GM19193 (cell line): ENCODE results near the gene APOC3.

Experiments used
- POLR2A ChIP-seq: IDR thresholded peaks from 4 replicates; pipeline ENCODE4 v1.6.1; 2011; ENCODE audit not compliant: insufficient read depth, insufficient read length; ENCODE audit errors: extremely low read depth

The APOC3 gene

DNA sequence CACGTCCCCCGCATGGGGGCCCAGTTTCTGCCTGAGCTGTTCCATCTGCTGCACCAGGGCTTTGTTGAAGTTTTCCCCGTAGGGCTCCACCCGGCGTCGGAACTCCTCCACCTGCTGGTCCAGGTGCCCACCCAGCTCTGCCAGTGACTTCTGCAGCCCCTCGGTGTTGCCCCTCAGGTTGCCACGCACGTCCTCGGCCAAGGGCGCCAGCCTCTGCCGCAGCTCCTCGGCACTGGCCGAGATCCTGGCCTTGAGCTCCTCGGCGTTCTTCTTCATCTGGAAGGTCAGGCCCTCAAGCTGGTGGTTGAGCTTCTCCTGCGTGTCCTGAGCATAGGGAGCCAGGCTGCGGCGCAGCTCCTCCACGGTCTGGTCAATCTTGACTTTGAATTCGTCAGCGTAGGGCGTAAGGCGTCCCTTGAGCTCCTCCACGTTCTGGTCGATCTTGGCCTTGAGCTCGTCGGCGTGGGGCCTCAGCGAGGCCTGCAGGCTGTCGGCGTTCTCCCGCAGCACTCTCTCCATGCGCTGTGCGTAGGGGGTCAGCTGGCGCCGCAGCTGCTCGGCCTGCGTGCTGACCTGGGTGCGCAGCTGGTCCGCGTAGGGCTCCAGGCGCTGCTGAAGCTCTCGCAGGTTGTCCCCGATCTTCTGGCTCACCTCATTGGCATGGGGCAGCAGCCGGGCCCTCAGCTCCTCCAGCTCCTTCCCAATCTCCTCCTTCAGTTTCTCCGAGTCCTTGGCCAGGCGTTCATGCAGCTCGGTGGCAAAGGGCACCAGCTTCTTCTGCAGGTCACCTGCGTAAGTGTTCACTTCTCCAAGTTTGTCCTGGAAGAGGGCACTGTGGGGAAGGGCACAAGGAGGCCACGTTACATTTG is 8.4 kb upstream of the APOC3 start:
- TF ChIP-seq POLR2A: no peak

DNA sequence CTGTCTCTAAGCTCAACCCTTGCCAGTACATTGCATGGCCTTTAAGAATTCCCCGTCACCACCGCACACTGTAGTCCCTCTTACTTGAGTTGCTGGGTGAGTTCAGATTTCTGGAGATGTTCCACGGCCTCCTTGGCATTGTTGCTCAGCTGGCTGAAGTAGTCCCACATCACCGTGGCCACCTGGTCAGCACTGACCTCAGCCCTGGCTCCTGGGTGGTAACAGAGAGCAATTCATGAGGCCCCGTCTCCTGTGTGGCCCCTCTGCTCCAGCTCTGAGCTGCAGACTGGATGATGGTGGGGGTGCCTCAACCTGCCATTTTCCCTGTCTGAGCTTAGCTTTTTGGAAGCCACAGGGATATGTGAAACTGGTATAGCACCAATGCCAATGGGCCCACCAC is 7.1 kb upstream of the APOC3 start:
- TF ChIP-seq POLR2A: no peak

DNA sequence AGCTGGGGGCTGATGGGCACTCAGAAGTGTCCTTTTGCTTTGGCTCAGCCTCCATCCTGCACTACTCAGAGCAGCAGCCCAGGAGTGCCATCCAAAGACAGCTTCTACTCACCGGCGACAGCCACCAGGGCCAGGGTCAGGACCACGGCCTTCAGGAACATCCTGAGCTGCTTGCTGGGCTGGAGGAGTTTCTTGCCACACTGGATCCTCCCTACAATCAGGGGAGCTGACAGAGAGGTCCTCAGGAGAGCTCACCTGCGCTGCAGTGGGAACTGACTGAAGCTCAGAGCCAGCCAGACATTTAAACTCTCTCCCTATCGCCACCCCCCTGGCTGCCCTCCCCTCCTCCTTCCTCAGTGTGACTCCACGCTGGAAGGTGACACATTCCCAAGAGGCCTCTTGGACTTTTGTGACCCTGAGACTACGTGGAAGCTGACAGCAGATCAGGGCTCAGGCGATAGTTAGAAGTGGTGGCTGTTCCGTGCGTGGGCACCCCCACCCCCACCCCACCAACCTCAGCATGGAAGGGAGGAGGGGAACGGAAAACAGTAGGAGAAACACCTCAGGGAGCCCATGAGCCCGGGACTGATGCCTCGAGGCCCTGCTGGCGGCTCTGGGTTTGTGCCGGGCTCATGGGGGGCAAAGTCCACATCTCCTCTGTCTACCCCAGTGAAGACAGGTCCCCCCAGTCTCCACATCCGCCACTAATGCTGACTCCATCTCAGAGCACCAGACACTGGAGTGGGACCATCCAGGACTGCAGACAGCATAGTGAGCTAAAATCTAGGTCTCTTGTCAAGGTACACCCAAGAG is 6.5 kb upstream of the APOC3 start, which contains the start of gene APOA4:
TSS of gene APOA4 (minus strand) at position 274 of the 813 bp plus-strand sequence. CDS start at position 161, 113 bp downstream.
- no peak for TF ChIP-seq POLR2A

DNA sequence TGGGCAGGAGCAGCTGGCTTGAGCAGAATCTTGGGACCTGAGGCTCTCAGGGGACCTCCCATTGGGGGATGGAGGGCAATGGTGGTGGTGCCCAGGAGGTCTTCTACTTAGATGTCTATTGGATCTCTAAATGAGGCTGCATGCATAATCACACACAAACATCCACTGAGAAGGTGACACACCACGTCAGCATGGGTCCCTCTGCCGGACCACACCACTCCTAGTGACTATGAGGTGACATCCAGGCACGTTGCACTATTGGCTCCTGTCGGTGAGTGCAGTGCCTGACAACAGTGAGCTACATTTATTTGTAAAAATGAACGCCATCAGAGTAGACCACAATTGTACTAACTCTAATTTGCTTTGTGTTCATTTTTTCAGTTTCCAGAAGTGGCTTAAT is 4.3 kb upstream of the APOC3 start:
- TF ChIP-seq POLR2A: no peak

DNA sequence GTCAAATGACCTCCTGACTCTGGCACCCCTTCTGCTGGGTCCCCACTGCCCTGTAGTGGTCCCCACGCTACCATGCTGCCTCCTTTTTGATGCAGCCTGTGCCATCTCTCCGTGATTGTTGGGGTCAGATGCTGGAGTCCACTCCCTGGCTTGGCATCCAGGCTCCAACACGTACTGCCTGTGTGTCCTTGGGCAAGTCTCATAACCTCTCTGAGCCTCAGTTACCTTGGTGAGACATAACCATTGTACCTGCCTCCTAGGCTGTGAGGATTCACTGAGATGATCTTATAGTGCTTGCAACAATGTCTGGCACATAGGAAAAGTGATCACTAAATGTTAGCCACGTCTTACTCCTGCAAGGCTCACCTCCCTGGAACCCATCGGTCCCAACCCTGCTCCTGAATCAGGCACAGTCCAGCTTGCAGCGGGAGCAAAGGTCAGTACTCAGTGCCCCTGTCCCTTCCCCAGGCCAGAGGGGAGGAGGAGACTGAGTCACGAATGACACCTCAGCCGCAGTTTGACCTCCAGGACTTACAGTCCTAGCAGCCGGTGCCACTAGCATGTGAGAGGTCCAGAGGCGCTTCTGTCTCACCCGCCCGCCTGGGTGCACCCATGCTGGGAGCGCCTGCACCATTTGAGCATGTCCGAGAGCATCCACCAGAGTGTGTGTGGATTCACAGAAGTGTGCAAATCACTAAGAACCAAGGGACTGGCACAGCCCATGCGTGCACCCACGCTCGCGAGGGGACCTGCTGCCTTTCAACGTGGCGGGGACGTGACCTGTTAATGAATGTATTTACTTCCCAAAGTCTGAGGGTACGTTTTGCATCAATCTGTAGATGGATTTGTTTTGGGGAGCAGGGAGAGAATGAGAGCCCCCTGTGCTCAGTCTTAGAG is 3.6 kb upstream of the APOC3 start:
- TF ChIP-seq POLR2A: no peak

DNA sequence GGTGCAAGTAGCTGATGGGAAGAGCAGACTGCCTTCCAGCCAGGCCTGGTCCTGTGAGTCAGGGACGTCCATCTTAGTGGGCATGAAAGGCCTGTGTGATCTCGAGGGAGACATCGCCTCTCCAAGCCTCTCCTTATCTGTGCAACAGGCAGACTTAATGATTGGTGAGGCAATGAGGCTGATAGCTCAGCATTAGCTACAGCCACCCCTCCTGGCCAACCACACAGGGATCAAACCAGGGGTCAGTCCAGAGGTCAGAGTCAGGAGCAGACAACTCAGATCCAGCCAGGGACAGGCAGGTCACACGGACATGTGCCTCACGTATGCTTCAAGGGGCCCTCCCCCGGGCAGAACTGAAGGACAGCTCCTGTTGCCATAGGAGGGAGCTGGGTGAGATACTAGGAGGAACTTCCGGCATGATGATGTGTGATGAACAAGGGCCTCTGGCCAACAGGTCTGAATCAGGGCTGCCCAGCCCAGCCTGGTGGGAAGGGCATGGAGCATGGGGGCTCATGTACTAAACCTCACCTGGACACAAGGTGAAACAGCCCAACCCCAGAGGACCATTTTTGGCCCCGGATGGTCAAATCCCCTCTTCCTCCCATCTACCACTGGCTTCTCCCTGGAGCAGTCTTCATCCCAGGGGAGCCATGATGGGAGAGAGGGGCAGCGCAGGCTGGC is 2.8 kb upstream of the APOC3 start:
- no peak for TF ChIP-seq POLR2A

DNA sequence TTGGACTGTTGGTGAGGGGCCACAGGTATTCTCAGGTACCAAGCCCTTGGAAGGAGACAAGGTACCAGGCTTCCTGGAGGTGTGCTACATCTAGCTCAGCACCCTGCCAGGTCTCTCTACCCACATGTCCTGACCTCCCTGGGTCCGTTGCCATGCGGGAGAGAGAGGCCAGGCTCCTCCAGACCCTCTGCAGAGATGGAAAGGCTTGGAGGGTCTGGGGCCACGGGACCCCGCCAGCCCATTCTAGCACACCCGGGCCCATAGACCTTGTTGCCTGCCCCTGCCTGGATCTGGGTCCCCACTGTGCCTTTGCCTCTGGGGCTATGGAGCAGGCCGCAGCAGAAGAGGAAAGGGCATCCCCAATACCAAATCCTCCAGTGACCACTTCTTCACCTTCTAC is 2.2 kb upstream of the APOC3 start:
- TF ChIP-seq POLR2A: no peak

DNA sequence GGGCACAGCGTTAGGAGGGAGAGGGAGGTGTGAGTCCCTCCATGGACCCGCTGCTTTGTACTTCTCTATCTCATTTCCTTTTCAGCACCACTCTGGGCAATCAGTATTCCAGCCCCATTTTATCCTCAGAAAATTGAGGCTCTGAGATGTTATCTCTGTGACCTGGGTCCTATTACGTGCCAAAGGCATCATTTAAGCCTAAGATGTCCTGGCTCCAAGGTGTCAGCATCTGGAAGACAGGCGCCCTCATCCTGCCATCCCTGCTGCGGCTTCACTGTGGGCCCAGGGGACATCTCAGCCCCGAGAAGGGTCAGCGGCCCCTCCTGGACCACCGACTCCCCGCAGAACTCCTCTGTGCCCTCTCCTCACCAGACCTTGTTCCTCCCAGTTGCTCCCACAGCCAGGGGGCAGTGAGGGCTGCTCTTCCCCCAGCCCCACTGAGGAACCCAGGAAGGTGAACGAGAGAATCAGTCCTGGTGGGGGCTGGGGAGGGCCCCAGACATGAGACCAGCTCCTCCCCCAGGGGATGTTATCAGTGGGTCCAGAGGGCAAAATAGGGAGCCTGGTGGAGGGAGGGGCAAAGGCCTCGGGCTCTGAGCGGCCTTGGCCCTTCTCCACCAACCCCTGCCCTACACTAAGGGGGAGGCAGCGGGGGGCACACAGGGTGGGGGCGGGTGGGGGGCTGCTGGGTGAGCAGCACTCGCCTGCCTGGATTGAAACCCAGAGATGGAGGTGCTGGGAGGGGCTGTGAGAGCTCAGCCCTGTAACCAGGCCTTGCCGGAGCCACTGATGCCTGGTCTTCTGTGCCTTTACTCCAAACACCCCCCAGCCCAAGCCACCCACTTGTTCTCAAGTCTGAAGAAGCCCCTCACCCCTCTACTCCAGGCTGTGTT is 829 bp upstream of the APOC3 start:
- no peak for TF ChIP-seq POLR2A

DNA sequence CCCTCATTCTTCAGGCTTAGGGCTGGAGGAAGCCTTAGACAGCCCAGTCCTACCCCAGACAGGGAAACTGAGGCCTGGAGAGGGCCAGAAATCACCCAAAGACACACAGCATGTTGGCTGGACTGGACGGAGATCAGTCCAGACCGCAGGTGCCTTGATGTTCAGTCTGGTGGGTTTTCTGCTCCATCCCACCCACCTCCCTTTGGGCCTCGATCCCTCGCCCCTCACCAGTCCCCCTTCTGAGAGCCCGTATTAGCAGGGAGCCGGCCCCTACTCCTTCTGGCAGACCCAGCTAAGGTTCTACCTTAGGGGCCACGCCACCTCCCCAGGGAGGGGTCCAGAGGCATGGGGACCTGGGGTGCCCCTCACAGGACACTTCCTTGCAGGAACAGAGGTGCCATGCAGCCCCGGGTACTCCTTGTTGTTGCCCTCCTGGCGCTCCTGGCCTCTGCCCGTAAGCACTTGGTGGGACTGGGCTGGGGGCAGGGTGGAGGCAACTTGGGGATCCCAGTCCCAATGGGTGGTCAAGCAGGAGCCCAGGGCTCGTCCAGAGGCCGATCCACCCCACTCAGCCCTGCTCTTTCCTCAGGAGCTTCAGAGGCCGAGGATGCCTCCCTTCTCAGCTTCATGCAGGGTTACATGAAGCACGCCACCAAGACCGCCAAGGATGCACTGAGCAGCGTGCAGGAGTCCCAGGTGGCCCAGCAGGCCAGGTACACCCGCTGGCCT is 641 bp downstream of the APOC3 start:
- no peak for TF ChIP-seq POLR2A

DNA sequence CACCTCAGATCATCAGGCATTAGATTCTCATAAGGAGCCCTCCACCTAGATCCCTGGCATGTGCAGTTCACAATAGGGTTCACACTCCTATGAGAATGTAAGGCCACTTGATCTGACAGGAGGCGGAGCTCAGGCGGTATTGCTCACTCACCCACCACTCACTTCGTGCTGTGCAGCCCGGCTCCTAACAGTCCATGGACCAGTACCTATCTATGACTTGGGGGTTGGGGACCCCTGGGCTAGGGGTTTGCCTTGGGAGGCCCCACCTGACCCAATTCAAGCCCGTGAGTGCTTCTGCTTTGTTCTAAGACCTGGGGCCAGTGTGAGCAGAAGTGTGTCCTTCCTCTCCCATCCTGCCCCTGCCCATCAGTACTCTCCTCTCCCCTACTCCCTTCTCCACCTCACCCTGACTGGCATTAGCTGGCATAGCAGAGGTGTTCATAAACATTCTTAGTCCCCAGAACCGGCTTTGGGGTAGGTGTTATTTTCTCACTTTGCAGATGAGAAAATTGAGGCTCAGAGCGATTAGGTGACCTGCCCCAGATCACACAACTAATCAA is 2.2 kb downstream of the APOC3 start:
- no peak for TF ChIP-seq POLR2A

DNA sequence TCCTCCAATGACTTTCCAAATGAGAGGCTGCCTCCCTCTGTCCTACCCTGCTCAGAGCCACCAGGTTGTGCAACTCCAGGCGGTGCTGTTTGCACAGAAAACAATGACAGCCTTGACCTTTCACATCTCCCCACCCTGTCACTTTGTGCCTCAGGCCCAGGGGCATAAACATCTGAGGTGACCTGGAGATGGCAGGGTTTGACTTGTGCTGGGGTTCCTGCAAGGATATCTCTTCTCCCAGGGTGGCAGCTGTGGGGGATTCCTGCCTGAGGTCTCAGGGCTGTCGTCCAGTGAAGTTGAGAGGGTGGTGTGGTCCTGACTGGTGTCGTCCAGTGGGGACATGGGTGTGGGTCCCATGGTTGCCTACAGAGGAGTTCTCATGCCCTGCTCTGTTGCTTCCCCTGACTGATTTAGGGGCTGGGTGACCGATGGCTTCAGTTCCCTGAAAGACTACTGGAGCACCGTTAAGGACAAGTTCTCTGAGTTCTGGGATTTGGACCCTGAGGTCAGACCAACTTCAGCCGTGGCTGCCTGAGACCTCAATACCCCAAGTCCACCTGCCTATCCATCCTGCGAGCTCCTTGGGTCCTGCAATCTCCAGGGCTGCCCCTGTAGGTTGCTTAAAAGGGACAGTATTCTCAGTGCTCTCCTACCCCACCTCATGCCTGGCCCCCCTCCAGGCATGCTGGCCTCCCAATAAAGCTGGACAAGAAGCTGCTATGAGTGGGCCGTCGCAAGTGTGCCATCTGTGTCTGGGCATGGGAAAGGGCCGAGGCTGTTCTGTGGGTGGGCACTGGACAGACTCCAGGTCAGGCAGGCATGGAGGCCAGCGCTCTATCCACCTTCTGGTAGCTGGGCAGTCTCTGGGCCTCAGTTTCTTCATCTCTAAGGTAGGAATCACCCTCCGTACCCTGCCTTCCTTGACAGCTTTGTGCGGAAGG is 2.9 kb downstream of the APOC3 start:
- no peak for TF ChIP-seq POLR2A
